Panc1 (cell line): ENCODE data around the gene BAX. TPM values are rescaled to one million over a fixed set of nuclear protein-coding genes. Genes with fewer than 3 reads are reported as not detected.

Experiments
- ATAC-seq: fragments of 200-7000 bp; cut with Tn5 transposase; 2 replicates; pipeline ENCODE4 v1.9.1; 2020; ENCODE audit warnings: mild to moderate bottlenecking, moderate library complexity
- BruUV-seq: library from RNA; stranded (reverse); fragments of 400-500 nt; replicated peaks from 2 replicates; lab custom pipeline; 2021; lab: Mats Ljungman, UMichigan
- CTCF ChIA-PET: fragments of 300-600 bp; sonication (Branson Sonifier 250); formaldehyde crosslinking; loops from one replicate; lab custom pipeline; 2022; ENCODE audit warnings: antibody characterized with exemption; lab: Charles Lee
- POLR2A ChIA-PET: fragments of 300-600 bp; sonication (Branson Sonifier 250); formaldehyde crosslinking; loops from one replicate; lab custom pipeline; 2022; ENCODE audit warnings: antibody characterized with exemption; lab: Charles Lee
- DNase-seq: peaks from one replicate; pipeline ENCODE4 v3.0.0-alpha.2; 2010; ENCODE audit warnings: low read depth, low spot score
- H3K27ac ChIP-seq: 2 replicates; pipeline ENCODE4 v1.5.1; 2011; ENCODE audit warnings: mild to moderate bottlenecking, low read length, inconsistent platforms
- H3K27me3 ChIP-seq: fragments of 200-500 bp; sonication (Bioruptor generic); 2 replicates; pipeline ENCODE4 v1.6.0; 2014; ENCODE audit warnings: low read length, inconsistent platforms; ENCODE audit not compliant: control insufficient read depth, insufficient read depth
- H3K36me3 ChIP-seq: fragments of 200-500 bp; sonication (Bioruptor generic); 2 replicates; pipeline ENCODE4 v1.5.1; 2014; ENCODE audit warnings: inconsistent platforms, mild to moderate bottlenecking, low read length, moderate library complexity; ENCODE audit not compliant: control insufficient read depth, insufficient read depth
- H3K4me1 ChIP-seq: 2 replicates; pipeline ENCODE4 v1.5.1; 2011; ENCODE audit warnings: inconsistent platforms, mild to moderate bottlenecking, low read length, moderate library complexity; ENCODE audit not compliant: control insufficient read depth, insufficient read depth
- H3K4me3 ChIP-seq, 2 experiments: 2 replicates each; pipeline ENCODE4 v1.5.1; 2011 to 2012; ENCODE audit warnings: low read depth in 2 of 2, low read length in 2 of 2, mild to moderate bottlenecking in 2 of 2, inconsistent platforms in 1 of 2, moderate library complexity in 1 of 2
- H3K9me3 ChIP-seq: fragments of 200-500 bp; sonication (Bioruptor generic); 2 replicates; pipeline ENCODE4 v1.5.1; 2014; ENCODE audit warnings: low read depth, mild to moderate bottlenecking, inconsistent platforms, low read length, moderate library complexity; ENCODE audit not compliant: control insufficient read depth, insufficient read depth
- POLR2AphosphoS5 ChIP-seq: IDR thresholded peaks from 2 replicates; pipeline ENCODE4 v1.6.1; 2012; ENCODE audit warnings: mild to moderate bottlenecking, low read depth, low read length, moderate library complexity
- REST ChIP-seq, 2 experiments: IDR thresholded peaks; 2 replicates each; pipeline ENCODE4 v1.6.1; 2011 to 2012; ENCODE audit warnings: low read depth in 2 of 2, control low read depth in 1 of 2, low read length in 1 of 2, mild to moderate bottlenecking in 1 of 2, moderate library complexity in 1 of 2; ENCODE audit not compliant: insufficient read depth in 1 of 2
- SIN3A ChIP-seq: IDR thresholded peaks from 2 replicates; pipeline ENCODE4 v1.6.1; 2012; ENCODE audit warnings: low read depth, mild to moderate bottlenecking, low read length, moderate library complexity, borderline replicate concordance; ENCODE audit not compliant: insufficient read depth
- TCF7L2 ChIP-seq: IDR thresholded peaks from 2 replicates; pipeline ENCODE4 v1.6.1; 2011; ENCODE audit warnings: mild to moderate bottlenecking, low read depth, low read length, inconsistent platforms
- in situ Hi-C: cut with HindIII; loops from 2 replicates; pipeline ENCODE4 v1.10.0; 2016; ENCODE audit warnings: low sequenced_read_pairs, low pct_unique_long_range_greater_than_20kb
- intact Hi-C: fragments of 100-400 bp; cut with micrococcal nuclease; formaldehyde crosslinking; loops from one replicate; pipeline ENCODE4 v1.10.0; 2022; ENCODE audit not compliant: unreplicated experiment
- total RNA-seq: library from RNA; stranded (reverse); gene quantifications from one replicate; pipeline ENCODE4 v1.2.1, GENCODE V29; 2021; ENCODE audit not compliant: unreplicated experiment
- TF ChIP-seq, protein P1 (sequence below): fragments of 450-650 bp; IDR thresholded peaks from 2 replicates; pipeline ENCODE4 v1.5.1; 2017; ENCODE audit warnings: mild to moderate bottlenecking

BAX gene
- total RNA-seq, 1 experiment from 2014 or later = 100 TPM

DNA sequence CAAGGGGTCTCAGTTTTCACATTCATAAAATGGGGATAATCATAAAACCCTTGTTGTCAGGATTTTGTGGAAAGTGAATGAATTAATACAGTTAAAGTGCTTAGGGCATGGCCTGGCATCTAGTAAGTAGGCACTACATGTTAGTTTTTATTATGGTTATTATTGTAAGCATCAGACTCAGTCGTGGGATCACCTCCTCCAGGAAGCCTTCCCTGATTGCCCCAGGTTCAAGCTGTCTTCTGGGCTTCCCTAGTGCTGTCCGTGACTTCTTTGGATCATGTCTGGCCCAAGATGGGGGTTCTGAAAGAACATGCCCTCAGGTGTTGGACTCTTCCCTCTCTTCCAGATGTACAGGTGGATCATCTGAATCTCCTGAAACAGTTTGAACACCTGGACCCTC lies 43.9 kb upstream of the BAX start:
- intact Hi-C loops = no loop called here
- no peaks in the 10 kb centered on the region for H3K27me3 ChIP-seq
- in situ Hi-C loops = no loop called here
- DNase-seq (no peak), ATAC-seq (no peak)
- no peak for TF ChIP-seq TCF7L2
- no peak for TF ChIP-seq POLR2AphosphoS5
- TF ChIP-seq REST (IDR thresholded peaks at IDR 0.05; ENCODE audit: insufficient read depth in 1 of 2, low read depth in 2 of 2, low read length in 1 of 2) = no peak
- TF ChIP-seq SIN3A = no peak
- TF ChIP-seq, protein P1, sequence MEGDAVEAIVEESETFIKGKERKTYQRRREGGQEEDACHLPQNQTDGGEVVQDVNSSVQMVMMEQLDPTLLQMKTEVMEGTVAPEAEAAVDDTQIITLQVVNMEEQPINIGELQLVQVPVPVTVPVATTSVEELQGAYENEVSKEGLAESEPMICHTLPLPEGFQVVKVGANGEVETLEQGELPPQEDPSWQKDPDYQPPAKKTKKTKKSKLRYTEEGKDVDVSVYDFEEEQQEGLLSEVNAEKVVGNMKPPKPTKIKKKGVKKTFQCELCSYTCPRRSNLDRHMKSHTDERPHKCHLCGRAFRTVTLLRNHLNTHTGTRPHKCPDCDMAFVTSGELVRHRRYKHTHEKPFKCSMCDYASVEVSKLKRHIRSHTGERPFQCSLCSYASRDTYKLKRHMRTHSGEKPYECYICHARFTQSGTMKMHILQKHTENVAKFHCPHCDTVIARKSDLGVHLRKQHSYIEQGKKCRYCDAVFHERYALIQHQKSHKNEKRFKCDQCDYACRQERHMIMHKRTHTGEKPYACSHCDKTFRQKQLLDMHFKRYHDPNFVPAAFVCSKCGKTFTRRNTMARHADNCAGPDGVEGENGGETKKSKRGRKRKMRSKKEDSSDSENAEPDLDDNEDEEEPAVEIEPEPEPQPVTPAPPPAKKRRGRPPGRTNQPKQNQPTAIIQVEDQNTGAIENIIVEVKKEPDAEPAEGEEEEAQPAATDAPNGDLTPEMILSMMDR = no peak
- CTCF ChIA-PET = no interaction called here
- no TSS peak for BruUV-seq
- H3K27ac ChIP-seq = no peak overlapping the region
- no peaks in the 10 kb centered on the region for H3K9me3 ChIP-seq
- POLR2A ChIA-PET = no interaction called here
- H3K4me1 ChIP-seq = no peaks in the 10 kb centered on the region
- H3K4me3 ChIP-seq = no peak overlapping the region
- H3K36me3 ChIP-seq = peaks cover 5% of the 10 kb centered on the region

DNA sequence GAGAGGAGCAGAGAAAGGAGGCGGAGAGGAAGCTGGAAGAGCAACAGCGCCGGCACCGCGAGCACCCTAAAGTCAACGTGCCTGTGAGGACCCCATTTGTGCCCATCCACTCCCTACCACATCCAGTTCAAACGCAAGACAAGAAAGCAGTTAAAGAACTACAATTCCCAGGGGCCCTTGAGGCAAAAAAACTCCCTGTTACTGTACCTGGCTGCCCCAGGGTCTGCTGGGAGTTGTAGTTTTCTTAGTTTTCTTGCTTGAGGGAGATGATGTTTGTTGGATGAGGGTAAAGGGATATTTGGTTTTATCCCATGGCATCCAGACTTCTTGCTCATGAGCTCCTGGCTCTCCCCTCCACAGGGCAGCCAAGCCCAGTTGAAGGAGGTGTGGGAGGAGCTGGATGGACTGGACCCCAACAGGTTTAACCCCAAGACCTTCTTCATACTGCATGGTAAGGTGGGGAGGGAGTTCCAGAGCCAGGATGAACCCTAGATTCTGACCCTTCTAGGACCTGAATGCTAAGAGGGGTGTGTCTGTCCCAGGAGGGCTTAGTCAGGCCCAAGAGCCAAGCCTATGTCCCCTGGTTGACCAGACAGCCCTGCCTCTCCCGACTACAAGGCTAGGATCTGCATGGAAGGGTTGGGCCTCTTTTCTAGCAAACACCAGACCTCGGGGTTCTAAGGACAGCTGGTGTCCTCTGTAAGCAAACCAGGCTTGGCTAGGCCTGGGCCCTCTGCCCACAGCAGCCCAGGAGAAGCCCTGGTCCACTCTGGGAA lies 41.4 kb upstream of the BAX start:
- peaks cover 5% of the 10 kb centered on the region for H3K36me3 ChIP-seq
- no peak for TF ChIP-seq REST (IDR thresholded peaks at IDR 0.05; ENCODE audit: insufficient read depth in 1 of 2, low read depth in 2 of 2, low read length in 1 of 2)
- no peak for TF ChIP-seq POLR2AphosphoS5
- no peak for TF ChIP-seq TCF7L2
- TF ChIP-seq, protein P1 = no peak
- no peak for TF ChIP-seq SIN3A
- BruUV-seq = TSS peak; percentile 61
- H3K27ac ChIP-seq = no peak overlapping the region
- no peak overlapping the region for H3K4me3 ChIP-seq
- no peaks in the 10 kb centered on the region for H3K4me1 ChIP-seq
- in situ Hi-C loops = no loop called here
- POLR2A ChIA-PET = no interaction called here
- H3K27me3 ChIP-seq = no peaks in the 10 kb centered on the region
- intact Hi-C loops = no loop called here
- DNase-seq = no peak
- no peaks in the 10 kb centered on the region for H3K9me3 ChIP-seq
- CTCF ChIA-PET = no interaction called here
- ATAC-seq = peak; percentile 78
